Tibial nerve (tissue), 4 donors: ENCODE results near the gene RAP1GAP2.

ENCODE experiments used
- EP300 ChIP-seq, 2 donors: sonication (generic); formaldehyde crosslinking; IDR thresholded peaks; one replicate each; pipeline ENCODE4 v1.6.1; 2017; ENCODE audit warnings: antibody characterized with exemption in 2 of 2, mild to moderate bottlenecking in 1 of 2
- TF ChIP-seq, protein P1 (sequence below), 5 experiments: fragments of 200-600 bp in 3 of 5; fragments of 450-650 bp in 2 of 5; sonication (generic) in 3 of 5; IDR thresholded peaks; one replicate each; pipeline ENCODE4 v1.5.1; 2016 to 2019; ENCODE audit warnings: antibody characterized with exemption in 5 of 5, mild to moderate bottlenecking in 3 of 5, moderate library complexity in 2 of 5

DNA sequence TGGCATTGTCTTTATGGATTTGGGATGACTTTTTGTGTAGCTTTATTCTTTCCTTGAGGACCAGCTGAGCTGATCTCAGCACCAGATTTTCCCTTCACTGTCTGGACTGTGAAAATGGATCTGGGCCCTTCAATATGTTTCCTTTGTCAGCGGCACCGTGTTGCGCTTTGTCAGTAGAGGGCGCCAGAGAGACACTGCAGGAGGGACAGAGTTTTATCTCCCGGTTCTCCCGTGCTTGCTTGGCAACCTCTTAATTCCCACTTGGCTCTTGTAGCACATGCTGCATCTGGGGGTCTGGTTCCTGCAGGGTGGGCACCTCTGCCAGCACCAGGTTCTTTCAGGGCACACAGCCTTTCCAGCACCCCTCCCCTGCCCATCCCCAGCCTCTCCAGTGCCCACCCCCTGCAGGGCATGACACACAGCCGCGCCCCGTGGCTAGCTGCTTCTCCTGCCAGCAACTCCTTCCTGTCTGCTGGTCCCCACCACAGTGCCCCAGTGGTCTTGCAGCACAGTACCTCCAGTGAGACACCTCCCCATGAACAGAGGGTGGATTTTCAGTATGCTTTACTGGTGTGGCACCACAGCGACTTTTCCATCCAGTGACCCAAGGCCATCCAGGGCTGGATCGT lies 247.6 kb downstream of the RAP1GAP2 start:
- no peak for TF ChIP-seq EP300 (IDR thresholded peaks at IDR 0.05)
- TF ChIP-seq, protein P1, sequence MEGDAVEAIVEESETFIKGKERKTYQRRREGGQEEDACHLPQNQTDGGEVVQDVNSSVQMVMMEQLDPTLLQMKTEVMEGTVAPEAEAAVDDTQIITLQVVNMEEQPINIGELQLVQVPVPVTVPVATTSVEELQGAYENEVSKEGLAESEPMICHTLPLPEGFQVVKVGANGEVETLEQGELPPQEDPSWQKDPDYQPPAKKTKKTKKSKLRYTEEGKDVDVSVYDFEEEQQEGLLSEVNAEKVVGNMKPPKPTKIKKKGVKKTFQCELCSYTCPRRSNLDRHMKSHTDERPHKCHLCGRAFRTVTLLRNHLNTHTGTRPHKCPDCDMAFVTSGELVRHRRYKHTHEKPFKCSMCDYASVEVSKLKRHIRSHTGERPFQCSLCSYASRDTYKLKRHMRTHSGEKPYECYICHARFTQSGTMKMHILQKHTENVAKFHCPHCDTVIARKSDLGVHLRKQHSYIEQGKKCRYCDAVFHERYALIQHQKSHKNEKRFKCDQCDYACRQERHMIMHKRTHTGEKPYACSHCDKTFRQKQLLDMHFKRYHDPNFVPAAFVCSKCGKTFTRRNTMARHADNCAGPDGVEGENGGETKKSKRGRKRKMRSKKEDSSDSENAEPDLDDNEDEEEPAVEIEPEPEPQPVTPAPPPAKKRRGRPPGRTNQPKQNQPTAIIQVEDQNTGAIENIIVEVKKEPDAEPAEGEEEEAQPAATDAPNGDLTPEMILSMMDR (IDR thresholded peaks at IDR 0.05) = no peak
